Subcutaneous abdominal adipose tissue (tissue), 5 donors: ENCODE data around the gene CDKN3.

Experiments
- H3K27ac ChIP-seq: one replicate; pipeline ENCODE4 v1.7.0; 2013; ENCODE audit warnings: low read depth, mild to moderate bottlenecking, inconsistent platforms, low read length, moderate library complexity
- H3K27me3 ChIP-seq, 5 donors: one replicate each; pipeline ENCODE4 v1.7.0; 2013; ENCODE audit warnings: low read length in 5 of 5, inconsistent platforms in 1 of 5; ENCODE audit not compliant: control insufficient read depth in 5 of 5, insufficient read depth in 4 of 5
- H3K36me3 ChIP-seq, 5 donors: one replicate each; pipeline ENCODE4 v1.7.0; 2013; ENCODE audit warnings: low read length in 5 of 5; ENCODE audit not compliant: control insufficient read depth in 5 of 5, insufficient read depth in 5 of 5
- H3K4me1 ChIP-seq, 5 donors: one replicate each; pipeline ENCODE4 v1.7.0; 2013; ENCODE audit warnings: low read length in 5 of 5, mild to moderate bottlenecking in 3 of 5, moderate library complexity in 1 of 5; ENCODE audit not compliant: control insufficient read depth in 5 of 5, insufficient read depth in 5 of 5
- H3K4me3 ChIP-seq, 5 donors: one replicate each; pipeline ENCODE4 v1.7.0; 2013; ENCODE audit warnings: low read length in 5 of 5, low read depth in 1 of 5
- H3K9ac ChIP-seq, 5 donors: one replicate each; pipeline ENCODE4 v1.7.0; 2013; ENCODE audit warnings: low read length in 5 of 5, mild to moderate bottlenecking in 4 of 5, moderate library complexity in 3 of 5
- H3K9me3 ChIP-seq, 5 donors: one replicate each; pipeline ENCODE4 v1.7.0; 2013; ENCODE audit warnings: low read length in 5 of 5; ENCODE audit not compliant: control insufficient read depth in 5 of 5
- donor health status: healthy.
- donor health status: healthy.
- donor health status: healthy.
- donor health status: healthy.
- donor health status: healthy.

Gene CDKN3

DNA sequence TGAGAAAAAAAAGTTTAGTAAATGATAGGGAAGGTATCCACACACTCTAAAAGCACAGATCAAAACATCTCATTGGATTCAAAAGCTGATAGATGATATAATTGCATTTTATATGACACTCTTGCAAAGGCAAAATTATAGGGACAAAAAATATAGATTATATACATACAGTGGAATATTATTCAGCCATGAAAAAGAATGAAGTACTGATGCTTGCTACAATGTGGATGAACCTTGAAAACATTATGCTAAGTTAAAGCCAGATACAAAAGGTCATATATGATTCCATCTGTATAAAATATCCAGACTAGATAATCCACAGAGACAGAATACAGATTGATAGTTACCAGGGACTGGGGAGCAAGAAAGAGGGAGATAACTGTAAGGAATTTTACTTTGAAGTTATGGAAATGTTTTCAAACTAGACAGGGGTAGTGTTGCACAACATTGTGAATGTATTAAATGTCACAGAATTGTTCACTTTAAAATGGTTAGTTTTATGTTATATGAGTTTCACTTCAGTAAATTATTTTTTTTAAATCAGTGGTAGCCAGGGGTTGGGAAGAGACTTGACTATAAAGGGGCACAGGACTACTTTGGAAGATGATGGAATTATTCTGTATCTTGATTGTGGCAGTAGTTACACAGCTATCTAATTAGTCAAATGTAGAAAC, 41.7 kb upstream of the CDKN3 start:
- Histone ChIP-seq H3K27me3 (peaks cover 0 to 8% (median 2%) of the 10 kb centered on the region in 5 donors), H3K4me3 (no peak overlapping the region), H3K4me1 (no peaks in the 10 kb centered on the region), H3K27ac (no peak overlapping the region), H3K36me3 (no peaks in the 10 kb centered on the region), H3K9ac (no peak overlapping the region), H3K9me3 (no peaks in the 10 kb centered on the region)

DNA sequence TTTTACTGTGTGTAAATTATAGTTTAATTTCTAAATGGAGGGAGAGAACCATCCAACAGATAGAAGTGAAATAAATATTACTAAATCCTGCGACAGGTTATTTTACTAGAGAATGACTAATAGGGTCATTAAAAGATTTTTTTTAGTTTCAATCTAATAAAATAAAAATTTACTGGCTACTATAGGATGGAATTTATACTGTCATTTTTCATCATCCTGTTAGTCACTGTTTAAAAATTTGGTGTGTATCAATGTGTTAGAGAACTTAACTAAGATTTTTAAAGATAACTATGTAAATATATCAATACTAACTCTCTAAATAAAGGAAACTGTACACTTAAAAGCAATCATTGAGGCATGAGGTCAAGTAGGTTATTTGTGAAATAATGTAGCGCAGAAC, 41.1 kb upstream of the CDKN3 start:
- Histone ChIP-seq H3K36me3 (no peaks in the 10 kb centered on the region), H3K9me3 (no peaks in the 10 kb centered on the region), H3K27ac (no peak overlapping the region), H3K9ac (no peak overlapping the region), H3K27me3 (peaks cover 0 to 8% (median 2%) of the 10 kb centered on the region in 5 donors), H3K4me1 (no peaks in the 10 kb centered on the region), H3K4me3 (no peak overlapping the region)

DNA sequence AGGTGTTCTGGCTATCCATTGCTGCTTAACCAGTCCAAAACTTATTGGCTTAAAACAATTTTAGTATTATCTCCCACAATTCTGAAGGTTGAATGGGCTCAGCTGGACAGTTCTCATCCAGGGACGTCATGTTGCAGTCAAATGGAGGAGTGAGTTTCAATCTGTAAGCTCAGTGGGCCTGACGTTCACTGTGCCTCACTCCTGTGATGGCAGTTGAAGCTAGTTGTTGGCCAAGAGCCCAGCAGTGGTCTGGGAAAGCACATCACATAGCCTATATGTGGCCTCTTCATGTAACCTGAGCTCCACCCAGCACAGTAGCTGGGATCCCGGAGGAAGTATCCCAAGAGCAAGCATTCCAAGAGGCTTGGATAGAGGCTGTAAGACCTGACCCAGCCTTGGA, 40.6 kb upstream of the CDKN3 start:
- Histone ChIP-seq H3K9me3 (no peaks in the 10 kb centered on the region), H3K27me3 (peaks cover 0 to 8% (median under 1%) of the 10 kb centered on the region in 5 donors), H3K36me3 (no peaks in the 10 kb centered on the region), H3K27ac (no peak overlapping the region), H3K9ac (no peak overlapping the region), H3K4me3 (no peak overlapping the region), H3K4me1 (no peaks in the 10 kb centered on the region)

DNA sequence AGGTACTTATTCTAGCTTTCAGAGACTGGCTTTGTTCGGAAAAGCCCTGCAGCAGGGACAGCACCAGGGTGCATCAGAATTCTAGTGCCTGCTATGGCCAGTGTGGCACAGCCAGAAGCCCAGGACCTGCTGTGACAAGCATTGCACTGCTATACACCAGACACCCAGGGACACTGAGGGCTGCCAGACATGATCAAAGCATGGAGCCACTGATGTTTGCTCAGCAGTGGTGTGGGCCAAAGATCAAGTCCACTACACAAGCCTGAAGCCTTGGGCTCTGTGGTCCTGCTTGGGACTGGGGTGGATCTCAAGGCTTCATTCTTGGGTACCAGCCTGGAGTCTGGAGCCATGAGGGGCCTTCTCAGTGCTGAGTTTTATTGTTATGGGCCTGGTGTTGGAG, 36.1 kb upstream of the CDKN3 start:
- no peak overlapping the region for H3K27ac ChIP-seq
- H3K27me3 ChIP-seq = no peaks in the 10 kb centered on the region
- no peaks in the 10 kb centered on the region for H3K36me3 ChIP-seq

DNA sequence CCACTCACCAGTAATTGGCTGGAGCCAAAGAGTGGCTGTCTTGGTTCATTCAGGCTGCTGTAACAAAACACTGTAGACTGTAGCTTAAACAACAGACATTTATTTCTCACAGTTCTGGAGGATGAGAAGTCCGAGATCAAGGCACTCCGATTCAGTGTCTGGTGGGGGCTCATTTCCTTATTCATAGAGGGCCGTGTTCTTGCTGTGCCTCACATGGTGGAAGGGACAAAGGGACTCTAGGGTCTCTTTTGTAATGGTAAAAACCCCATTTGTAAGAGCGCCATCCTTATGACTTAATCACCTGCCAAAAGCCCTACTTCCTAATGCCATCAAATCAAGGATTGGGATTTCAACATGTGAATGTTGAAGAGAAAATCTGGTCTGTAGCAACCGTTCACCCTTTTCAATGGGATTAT, 34.7 kb upstream of the CDKN3 start:
- no peaks in the 10 kb centered on the region for H3K27me3 ChIP-seq

More for the DNA sequence above, 36.1 kb upstream of the CDKN3 start:
- Histone ChIP-seq H3K9ac (no peak overlapping the region), H3K9me3 (no peaks in the 10 kb centered on the region), H3K4me1 (peaks cover 0 to 26% (median 11%) of the 10 kb centered on the region in 5 donors), H3K4me3 (no peak overlapping the region)

DNA sequence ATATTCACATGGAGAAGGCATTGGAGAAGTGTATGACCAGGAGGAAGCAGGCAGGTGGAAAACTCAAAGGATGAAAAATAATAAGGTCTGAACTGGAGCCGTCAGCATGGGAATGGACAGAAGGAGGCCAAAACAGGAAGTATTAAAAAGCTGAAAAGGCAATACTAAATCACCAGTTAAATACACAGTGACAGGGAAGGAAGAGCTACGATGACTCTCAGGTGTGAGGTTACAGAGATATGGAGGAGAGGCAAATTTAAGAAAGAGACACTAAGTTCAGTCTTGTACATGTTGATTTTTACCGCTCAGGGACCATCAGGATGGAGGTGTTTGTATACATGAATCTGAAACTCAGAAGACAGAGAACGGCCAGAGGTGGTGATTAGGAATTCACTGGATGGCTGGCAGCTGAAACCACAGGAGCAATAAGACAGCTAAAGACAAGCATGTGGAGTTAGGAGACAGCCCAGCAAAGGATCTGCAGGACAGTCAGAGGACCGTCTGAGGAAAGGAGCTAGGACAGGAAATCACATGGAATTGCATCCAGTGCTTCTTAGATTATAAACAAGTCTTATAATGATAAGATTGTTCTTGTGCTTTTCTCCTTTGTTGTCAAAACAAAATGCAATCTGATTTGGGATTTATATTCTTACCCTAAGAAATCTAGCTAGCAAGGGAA, 33.9 kb upstream of the CDKN3 start:
- Histone ChIP-seq H3K36me3 (no peaks in the 10 kb centered on the region), H3K9me3 (no peaks in the 10 kb centered on the region), H3K27ac (no peak overlapping the region), H3K9ac (no peak overlapping the region), H3K4me1 (peaks cover 0 to 44% (median 11%) of the 10 kb centered on the region in 5 donors), H3K4me3 (no peak overlapping the region), H3K27me3 (peaks cover 0 to 2% (median 0%) of the 10 kb centered on the region in 5 donors)

More for the DNA sequence above, 34.7 kb upstream of the CDKN3 start:
- Histone ChIP-seq H3K4me1 (peaks cover 0 to 40% (median 11%) of the 10 kb centered on the region in 5 donors), H3K9me3 (no peaks in the 10 kb centered on the region), H3K27ac (no peak overlapping the region), H3K9ac (no peak overlapping the region), H3K4me3 (no peak overlapping the region), H3K36me3 (no peaks in the 10 kb centered on the region)

DNA sequence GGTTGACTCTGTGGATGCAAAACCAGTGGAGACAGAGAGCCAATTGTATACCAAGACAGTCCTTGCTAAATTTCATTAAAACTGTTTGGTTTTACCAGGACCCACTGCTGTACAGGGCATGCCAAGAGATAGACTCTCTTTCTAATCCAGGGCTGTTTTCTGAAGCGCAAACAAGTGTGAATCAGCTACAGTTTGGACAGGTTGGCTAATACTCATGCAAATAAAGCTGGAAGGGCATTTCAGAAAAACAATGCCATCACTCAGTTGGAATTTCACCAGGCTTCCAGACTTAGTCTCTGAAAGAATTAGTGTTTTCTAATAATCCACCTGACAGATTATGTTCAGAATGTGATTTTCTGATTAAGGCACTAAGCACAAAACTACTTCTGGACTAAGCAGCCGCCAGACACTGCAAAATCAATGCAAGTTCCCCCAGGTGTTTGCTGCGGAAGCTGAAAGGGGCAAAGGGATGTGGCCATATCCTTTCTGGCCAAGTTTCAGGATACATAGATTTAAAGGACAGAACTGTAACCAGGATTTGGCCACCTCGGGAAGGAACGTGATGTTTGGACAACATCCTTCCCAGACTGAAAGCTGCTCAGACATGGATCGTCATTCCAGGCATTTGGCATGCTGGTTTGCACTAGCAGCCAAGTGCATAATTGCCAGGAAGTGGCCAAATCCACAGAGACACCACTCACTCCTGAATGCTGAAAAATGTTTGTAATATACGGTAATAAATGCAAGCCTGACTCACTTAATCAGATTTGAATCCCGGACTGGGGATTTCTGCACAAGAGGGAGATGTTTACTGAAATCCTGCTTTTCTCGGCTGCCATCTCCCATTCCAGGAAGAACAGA, 32.0 kb upstream of the CDKN3 start:
- Histone ChIP-seq H3K36me3 (no peaks in the 10 kb centered on the region), H3K9ac (no peak overlapping the region), H3K27me3 (peaks cover 0 to 2% (median 0%) of the 10 kb centered on the region in 5 donors), H3K9me3 (no peaks in the 10 kb centered on the region), H3K4me3 (no peak overlapping the region), H3K27ac (peak overlapping the region; percentile 19), H3K4me1 (peaks cover 0 to 44% (median 11%) of the 10 kb centered on the region in 5 donors)

DNA sequence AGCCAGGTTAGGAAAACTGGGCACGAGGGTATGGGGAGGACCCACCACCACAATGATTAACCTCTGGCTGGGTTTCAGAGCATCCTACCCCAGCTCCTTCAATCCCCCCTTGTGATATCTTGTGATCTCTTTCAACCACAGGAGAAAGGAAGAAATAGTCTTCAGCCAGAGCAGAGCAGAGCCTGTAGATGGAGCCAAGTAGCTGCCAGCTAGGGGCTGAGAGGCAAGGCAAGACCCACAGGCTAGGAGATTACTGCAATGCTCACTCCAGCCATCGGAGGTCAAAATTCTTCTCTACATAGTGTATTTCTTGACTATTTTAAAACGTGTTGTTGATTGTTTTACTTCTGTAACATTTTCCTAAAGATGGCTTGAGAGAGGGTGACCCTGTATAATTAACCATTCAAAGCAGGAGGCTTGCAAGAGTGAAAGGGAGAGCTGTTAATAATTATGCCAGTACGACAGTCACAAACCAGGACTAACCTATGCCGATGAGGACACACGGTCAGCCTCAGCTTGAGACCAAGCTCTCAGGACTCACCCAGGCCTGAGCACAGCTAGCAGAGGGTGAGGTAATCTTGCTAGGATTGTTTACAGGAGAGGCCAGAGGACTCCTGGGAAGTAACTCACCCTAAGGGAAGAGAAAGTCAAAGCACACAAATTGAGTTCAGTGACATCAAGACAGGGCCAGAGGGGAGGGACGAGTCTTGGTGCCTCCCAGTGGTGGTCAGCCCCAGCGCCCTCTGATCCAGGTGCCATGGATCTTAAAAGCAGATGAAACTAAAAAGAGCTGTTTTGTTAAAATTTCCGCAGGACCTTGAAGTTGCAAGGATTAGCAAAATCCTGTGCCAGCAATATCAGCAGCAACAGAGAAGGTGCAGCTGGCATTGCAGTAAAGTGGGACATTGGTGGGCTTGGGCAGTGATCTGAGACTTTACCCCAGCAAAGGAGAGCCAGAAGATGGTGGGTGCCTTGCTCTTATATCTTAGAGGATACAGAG, 29.8 kb upstream of the CDKN3 start:
- no peak overlapping the region for H3K27ac ChIP-seq
- H3K4me1 ChIP-seq = peaks cover 0 to 48% (median 11%) of the 10 kb centered on the region in 5 donors
- peaks cover 0 to 6% (median 4%) of the 10 kb centered on the region in 5 donors for H3K27me3 ChIP-seq
- H3K9me3 ChIP-seq = no peaks in the 10 kb centered on the region
- no peaks in the 10 kb centered on the region for H3K36me3 ChIP-seq
- H3K4me3 ChIP-seq = no peak overlapping the region
- H3K9ac ChIP-seq = no peak overlapping the region

DNA sequence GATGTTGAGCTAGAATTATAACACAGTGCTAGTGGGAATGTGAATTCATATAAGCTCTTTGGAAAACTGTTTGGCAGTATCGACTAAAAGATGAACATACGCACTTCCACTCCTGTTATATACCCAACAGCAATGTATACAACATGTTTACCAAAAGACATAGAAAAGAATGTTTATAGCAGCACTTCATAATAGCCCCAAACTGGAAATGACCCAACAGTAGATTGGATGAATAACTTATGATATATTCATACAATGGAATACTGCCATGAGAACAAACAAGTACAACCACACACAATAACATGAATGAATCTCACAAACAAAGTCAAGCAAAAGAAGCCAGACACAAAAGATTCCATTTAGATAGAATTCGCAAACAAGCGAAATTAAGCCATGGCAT, 28.5 kb upstream of the CDKN3 start:
- Histone ChIP-seq H3K9ac (no peak overlapping the region), H3K9me3 (no peaks in the 10 kb centered on the region), H3K27me3 (peaks cover 0 to 6% (median 4%) of the 10 kb centered on the region in 5 donors), H3K4me1 (peaks cover 0 to 44% (median 11%) of the 10 kb centered on the region in 5 donors), H3K27ac (no peak overlapping the region), H3K4me3 (no peak overlapping the region), H3K36me3 (no peaks in the 10 kb centered on the region)
